K562 (cell line): ENCODE measurements around the gene NUP133. TPM values are rescaled to one million over a fixed set of nuclear protein-coding genes. Genes with fewer than 3 reads are reported as not detected.

Source experiments
- ATAC-seq: fragments of 200-7000 bp; cut with Tn5 transposase; 3 replicates; pipeline ENCODE4 v1.9.1; 2020; ENCODE audit warnings: moderate library complexity
- BruUV-seq: library from RNA; stranded (reverse); fragments of 400-500 nt; replicated peaks from 2 replicates; lab custom pipeline; 2021; lab: Mats Ljungman, UMichigan
- CTCF ChIA-PET: fragments of 300-600 bp; formaldehyde crosslinking; extraction: SDS; loops from one replicate; lab custom pipeline; 2021; ENCODE audit warnings: low intra/inter-chr PET ratio; lab: Yijun Ruan, JAX
- POLR2A ChIA-PET: fragments of 300-600, 350-650 bp; sonication (Branson Sonifier 250); formaldehyde crosslinking; extraction: SDS; loops from one replicate; lab custom pipeline; 2021; ENCODE audit warnings: antibody characterized with exemption, inconsistent platforms; lab: Yijun Ruan, JAX
- DNase-seq, 4 experiments: peaks; one replicate each; pipeline versions ENCODE4 v3.0.0 to v3.0.0-alpha.2; 2011 to 2018; ENCODE audit warnings: low spot score in 3 of 4, mixed read lengths in 3 of 4; ENCODE audit errors: extremely low read depth in 1 of 4
- FAIRE-seq: peaks from 2 replicates; lab custom pipeline; 2011; peaks lifted over from hg19 to GRCh38; lab: Jason Lieb, UNC
- H2AFZ ChIP-seq: 2 replicates; pipeline ENCODE4 v1.6.0; 2011; ENCODE audit warnings: low read depth, low read length, control low read depth, inconsistent platforms
- H3K27ac ChIP-seq: fragments of 200-600 bp; 3 replicates; pipeline ENCODE4 v1.8.0; 2011; ENCODE audit warnings: low read depth, mild to moderate bottlenecking, control low read depth, inconsistent platforms, low read length, moderate library complexity, mixed read lengths; ENCODE audit errors: extremely low read depth
- H3K27me3 ChIP-seq, 2 experiments: fragments of 300-600 bp in 1 of 2; 2 replicates in 1 of 2; 3 replicates in 1 of 2; pipeline versions ENCODE4 v1.6.0 to v1.8.0; 2011; ENCODE audit warnings: inconsistent platforms in 2 of 2, low read length in 2 of 2, mild to moderate bottlenecking in 1 of 2, mixed read lengths in 1 of 2, moderate library complexity in 1 of 2; ENCODE audit not compliant: control insufficient read depth in 2 of 2, insufficient read depth in 2 of 2
- H3K36me3 ChIP-seq: fragments of 300-600 bp; 3 replicates; pipeline ENCODE4 v1.8.0; 2011; ENCODE audit warnings: mild to moderate bottlenecking, low read length, inconsistent platforms; ENCODE audit not compliant: control insufficient read depth, insufficient read depth
- H3K4me1 ChIP-seq, 2 experiments: fragments of 200-600 bp in 1 of 2; replicated peaks in 1 of 2; 2 replicates in 1 of 2; 3 replicates in 1 of 2; pipeline versions ENCODE4 v1.5.1 to v1.8.0; 2011; ENCODE audit warnings: inconsistent platforms in 2 of 2, low read length in 2 of 2, mild to moderate bottlenecking in 1 of 2, mixed read lengths in 1 of 2, moderate library complexity in 1 of 2; ENCODE audit not compliant: control insufficient read depth in 2 of 2, insufficient read depth in 2 of 2
- H3K4me2 ChIP-seq: 2 replicates; pipeline ENCODE4 v1.6.1; 2011; ENCODE audit warnings: low read length, control low read depth, inconsistent platforms, mixed read lengths; ENCODE audit not compliant: insufficient read depth
- H3K4me3 ChIP-seq: fragments of 200-600 bp; sonication (generic), shearing (Covaris generic); 2 replicates; pipeline ENCODE4 v1.5.1; 2016; ENCODE audit warnings: control low read depth, inconsistent platforms
- H3K79me2 ChIP-seq: fragments of 200-600 bp; 3 replicates; pipeline ENCODE4 v1.8.0; 2011; ENCODE audit warnings: low read length, inconsistent platforms; ENCODE audit not compliant: control insufficient read depth, insufficient read depth
- H3K9ac ChIP-seq, 2 experiments: 2 replicates each; pipeline versions ENCODE4 v1.6.0 to v1.6.1; 2011; ENCODE audit warnings: low read depth in 2 of 2, low read length in 2 of 2, control low read depth in 1 of 2, inconsistent platforms in 1 of 2, mild to moderate bottlenecking in 1 of 2, mixed read lengths in 1 of 2; ENCODE audit not compliant: insufficient read depth in 1 of 2
- H3K9me1 ChIP-seq: one replicate; pipeline ENCODE4 v1.6.0; 2011; ENCODE audit warnings: inconsistent platforms, mild to moderate bottlenecking, low read length, moderate library complexity; ENCODE audit not compliant: control insufficient read depth, insufficient read depth
- H3K9me3 ChIP-seq: replicated peaks from 2 replicates; pipeline ENCODE4 v1.5.1; 2011; ENCODE audit warnings: low read depth, low read length, inconsistent platforms; ENCODE audit not compliant: control insufficient read depth, insufficient read depth
- H4K20me1 ChIP-seq: replicated peaks from 2 replicates; pipeline ENCODE4 v1.6.1; 2011; ENCODE audit warnings: low read length, inconsistent platforms, mixed read lengths; ENCODE audit not compliant: control insufficient read depth, insufficient read depth
- ARID2 ChIP-seq: fragments of 450-650 bp; IDR thresholded peaks from 2 replicates; pipeline ENCODE4 v1.6.1; 2017; ENCODE audit warnings: antibody characterized with exemption, mild to moderate bottlenecking
- CC2D1A ChIP-seq: fragments of 450-650 bp; IDR thresholded peaks from 2 replicates; pipeline ENCODE4 v1.6.1; 2017; ENCODE audit warnings: mild to moderate bottlenecking
- ELF2 ChIP-seq: fragments of 250-450 bp; sonication (Bioruptor Pico); IDR thresholded peaks from 2 replicates; pipeline ENCODE4 v1.5.0; 2021; ENCODE audit warnings: mild to moderate bottlenecking
- ETS2 ChIP-seq: IDR thresholded peaks from 2 replicates; pipeline ENCODE4 v1.6.1; 2016; ENCODE audit warnings: borderline replicate concordance, missing genetic modification characterization, mild to moderate bottlenecking, moderate library complexity, missing compliant biosample characterization; ENCODE audit not compliant: poor library complexity, severe bottlenecking
- IRF2 ChIP-seq: sonication (generic); formaldehyde crosslinking; IDR thresholded peaks from 2 replicates; pipeline ENCODE4 v1.8.1; 2022; ENCODE audit warnings: mild to moderate bottlenecking, missing genetic modification reagents
- JUN ChIP-seq, 2 experiments: sonication (generic) in 1 of 2; formaldehyde crosslinking in 1 of 2; IDR thresholded peaks; 2 replicates each; pipeline versions ENCODE4 v1.6.1 to v1.8.0; 2012 to 2022; ENCODE audit warnings: borderline replicate concordance in 2 of 2, mild to moderate bottlenecking in 2 of 2, improper control_type of control experiment in 1 of 2, low read depth in 1 of 2, low read length in 1 of 2, missing genetic modification reagents in 1 of 2
- MYNN ChIP-seq, 2 experiments: sonication (generic); formaldehyde crosslinking in 1 of 2; IDR thresholded peaks; 2 replicates each; pipeline versions ENCODE4 v1.5.0 to v1.6.1; 2016 to 2020; ENCODE audit warnings: antibody characterized with exemption in 1 of 2, missing genetic modification reagents in 1 of 2
- NCOA2 ChIP-seq, 2 experiments: fragments of 450-650 bp; IDR thresholded peaks; 2 replicates each; pipeline ENCODE4 v1.6.1; 2018; ENCODE audit warnings: mild to moderate bottlenecking in 2 of 2, moderate library complexity in 1 of 2; ENCODE audit not compliant: partially characterized antibody in 2 of 2
- NFE2 ChIP-seq: IDR thresholded peaks from 2 replicates; pipeline ENCODE4 v1.6.1; 2014; ENCODE audit warnings: antibody characterized with exemption, low read depth
- PCBP1 ChIP-seq: fragments of 200-400 bp; formaldehyde crosslinking; IDR thresholded peaks from 2 replicates; pipeline ENCODE4 v1.6.1; 2018; ENCODE audit warnings: mild to moderate bottlenecking, low read depth, low read length; ENCODE audit not compliant: poor library complexity, severe bottlenecking
- SRSF3 ChIP-seq: fragments of 200-400 bp; formaldehyde crosslinking; IDR thresholded peaks from 2 replicates; pipeline ENCODE4 v1.6.1; 2016; ENCODE audit warnings: mild to moderate bottlenecking, low read length, moderate library complexity; ENCODE audit not compliant: insufficient read depth
- XRCC5 ChIP-seq: fragments of 200-400 bp; formaldehyde crosslinking; IDR thresholded peaks from 2 replicates; pipeline ENCODE4 v1.6.1; 2017; ENCODE audit warnings: low read depth, mild to moderate bottlenecking, low read length
- ZNF408 ChIP-seq: fragments of 250-450 bp; sonication (Bioruptor Pico); IDR thresholded peaks from 2 replicates; pipeline ENCODE4 v1.4.0; 2020; ENCODE audit warnings: low read depth, mild to moderate bottlenecking, moderate library complexity
- ZNF717 ChIP-seq: fragments of 250-450 bp; sonication (Bioruptor Pico); IDR thresholded peaks from 2 replicates; pipeline ENCODE4 v1.5.0; 2021
- WGBS: fragments of 100-300 bp; shearing (Covaris generic); methylation state at CpG from one replicate; pipeline ENCODE4 v1.1.6; 2016; ENCODE audit warnings: low coverage, mixed read lengths; ENCODE audit not compliant: insufficient coverage; ENCODE audit errors: missing lambda C conversion rate; 5-methylcytosine and 5-hydroxymethylcytosine counted together
- in situ Hi-C: fragments of 300-500 bp; cut with MboI; formaldehyde crosslinking; loops from 4 replicates; pipeline ENCODE4 v1.15.0; 2018; ENCODE audit warnings: inconsistent platforms, mixed read lengths
- intact Hi-C: fragments of 100-400 bp; cut with micrococcal nuclease; formaldehyde crosslinking; loops from 2 replicates; pipeline ENCODE4 v1.14.2; 2022
- polyA plus RNA-seq, 8 experiments: library from polyadenylated mRNA; depleted of rRNA in 4 of 8; stranded (reverse) in 5 of 8; unstranded in 3 of 8; fragments of >200 nt; fragmentation: Nextera tagmentation in 2 of 8; fragmentation: Illumina TruSeq in 1 of 8; extraction: Ambion mirVana in 2 of 8; extraction: Trizol in 1 of 8; gene quantifications; 2 replicates each; pipeline versions ENCODE4 v1.2.1 to v1.2.3, GENCODE V29; 2011 to 2014; ENCODE audit warnings: inconsistent platforms in 1 of 8, missing spikeins in 1 of 8
- total RNA-seq, 7 experiments: library from RNA; depleted of rRNA in 6 of 7; stranded (reverse); fragments of >200 nt in 6 of 7; fragmentation: Illumina TruSeq in 2 of 7; extraction: Trizol in 2 of 7; gene quantifications; 2 replicates each; pipeline versions ENCODE4 v1.2.1 to v1.2.3, GENCODE V29; 2011 to 2021; ENCODE audit warnings: low replicate concordance in 1 of 7
- TF ChIP-seq, protein P1 (sequence below): fragments of 200-800 bp; sonication (Bioruptor generic); IDR thresholded peaks from 2 replicates; pipeline ENCODE4 v1.6.1; 2017; ENCODE audit warnings: missing genetic modification characterization, missing compliant biosample characterization
- TF ChIP-seq, protein P2 (sequence below): fragments of 250-450 bp; sonication (Bioruptor Pico); IDR thresholded peaks from 2 replicates; pipeline ENCODE4 v1.5.0; 2020; ENCODE audit warnings: mild to moderate bottlenecking, borderline replicate concordance
- TF ChIP-seq, protein P3 (sequence below), 2 experiments: fragments of 200-800 bp in 1 of 2; sonication (Bioruptor generic) in 1 of 2; sonication (generic) in 1 of 2; formaldehyde crosslinking in 1 of 2; IDR thresholded peaks in 1 of 2; conservative IDR thresholded peaks in 1 of 2; 2 replicates each; pipeline versions ENCODE4 v1.5.0 to v1.6.1; 2016 to 2020; ENCODE audit warnings: missing compliant biosample characterization in 1 of 2, missing genetic modification characterization in 1 of 2, missing genetic modification reagents in 1 of 2

NUP133 gene
- total and polyA plus RNA-seq, 9 of the 15 experiments (the other 6 are each of a cell fraction or from before 2014, with no cell fraction given) = 21.7 to 85.1 (median 61.3) TPM

DNA sequence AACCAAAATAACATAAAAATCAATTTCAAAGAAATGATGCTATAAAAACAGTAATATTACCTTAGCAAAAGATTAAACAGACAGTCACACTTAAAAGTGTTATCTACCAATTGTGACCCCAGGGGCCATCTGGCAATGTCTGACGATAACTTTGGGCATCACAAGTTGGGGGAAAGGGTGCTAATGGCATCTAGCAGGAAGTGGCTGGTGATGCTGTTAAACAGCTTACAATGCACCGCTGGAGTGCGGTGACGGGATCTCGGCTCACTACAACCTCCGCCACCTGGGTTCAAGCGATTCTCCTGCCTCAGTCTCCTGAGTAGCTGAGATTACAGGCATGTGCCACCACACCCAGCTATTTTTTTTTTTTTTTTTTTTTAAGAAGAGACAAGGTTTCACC, 27.6 kb downstream of the NUP133 start:
- 97% methylated on average over 7 of the region's 7 CpGs for WGBS
- Histone ChIP-seq H2AFZ (no peak overlapping the region), H3K9ac (no peak overlapping the region), H3K79me2 (no peaks in the 10 kb centered on the region), H3K9me1 (no peaks in the 10 kb centered on the region), H3K9me3 (no peaks in the 10 kb centered on the region), H3K4me2 (no peak overlapping the region), H3K4me1 (peaks cover 0 to 8% of the 10 kb centered on the region in 2 experiments; a peak in 1 of 5 replicates), H3K4me3 (no peak overlapping the region), H3K36me3 (peaks cover 87% of the 10 kb centered on the region), H4K20me1 (no peaks in the 10 kb centered on the region; the same call in 1 of the 2 replicates), H3K27ac (no peak overlapping the region), H3K27me3 (no peaks in the 10 kb centered on the region)
- CTCF ChIA-PET = interaction anchor here (4.1 kb wide), 1 partner anchor 222 kb away, joined by 50 read pairs; no protein-coding TSS in a partner anchor
- intact Hi-C loops = loop anchor here (5.0 kb wide), 1 partner anchor 58 kb away; no protein-coding TSS in a partner anchor
- in situ Hi-C loops = loop anchor here (5.0 kb wide), 1 partner anchor 218 kb away; no protein-coding TSS in a partner anchor
- FAIRE-seq (no peak), DNase-seq (no peak), ATAC-seq (no peak)
- no TSS peak for BruUV-seq
- POLR2A ChIA-PET = interaction anchor here (1.4 kb wide), 1 partner anchor 222 kb away, joined by 4 read pairs; no protein-coding TSS in a partner anchor
- TF ChIP-seq CC2D1A (no peak), ETS2 (no peak), ARID2 (no peak), XRCC5 (no peak), ZNF717 (CRISPR knock-in tag) (no peak), JUN (IDR thresholded peaks at IDR 0.05; ENCODE audit: borderline replicate concordance, low read depth, low read length) (no peak), JUN (CRISPR knock-in tag; IDR thresholded peaks at IDR 0.05; ENCODE audit: borderline replicate concordance) (no peak), SRSF3 (no peak), PCBP1 (no peak), ELF2 (CRISPR knock-in tag) (no peak), NFE2 (no peak), IRF2 (CRISPR knock-in tag) (no peak), ZNF408 (CRISPR knock-in tag) (no peak), MYNN (IDR thresholded peaks at IDR 0.05) (no peak), MYNN (CRISPR knock-in tag; IDR thresholded peaks at IDR 0.05) (no peak), NCOA2 (IDR thresholded peaks at IDR 0.05; ENCODE audit: partially characterized antibody in 2 of 2) (no peak)
- TF ChIP-seq, protein P1, sequence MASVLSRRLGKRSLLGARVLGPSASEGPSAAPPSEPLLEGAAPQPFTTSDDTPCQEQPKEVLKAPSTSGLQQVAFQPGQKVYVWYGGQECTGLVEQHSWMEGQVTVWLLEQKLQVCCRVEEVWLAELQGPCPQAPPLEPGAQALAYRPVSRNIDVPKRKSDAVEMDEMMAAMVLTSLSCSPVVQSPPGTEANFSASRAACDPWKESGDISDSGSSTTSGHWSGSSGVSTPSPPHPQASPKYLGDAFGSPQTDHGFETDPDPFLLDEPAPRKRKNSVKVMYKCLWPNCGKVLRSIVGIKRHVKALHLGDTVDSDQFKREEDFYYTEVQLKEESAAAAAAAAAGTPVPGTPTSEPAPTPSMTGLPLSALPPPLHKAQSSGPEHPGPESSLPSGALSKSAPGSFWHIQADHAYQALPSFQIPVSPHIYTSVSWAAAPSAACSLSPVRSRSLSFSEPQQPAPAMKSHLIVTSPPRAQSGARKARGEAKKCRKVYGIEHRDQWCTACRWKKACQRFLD (CRISPR knock-in tag) = no peak
- TF ChIP-seq, protein P2, sequence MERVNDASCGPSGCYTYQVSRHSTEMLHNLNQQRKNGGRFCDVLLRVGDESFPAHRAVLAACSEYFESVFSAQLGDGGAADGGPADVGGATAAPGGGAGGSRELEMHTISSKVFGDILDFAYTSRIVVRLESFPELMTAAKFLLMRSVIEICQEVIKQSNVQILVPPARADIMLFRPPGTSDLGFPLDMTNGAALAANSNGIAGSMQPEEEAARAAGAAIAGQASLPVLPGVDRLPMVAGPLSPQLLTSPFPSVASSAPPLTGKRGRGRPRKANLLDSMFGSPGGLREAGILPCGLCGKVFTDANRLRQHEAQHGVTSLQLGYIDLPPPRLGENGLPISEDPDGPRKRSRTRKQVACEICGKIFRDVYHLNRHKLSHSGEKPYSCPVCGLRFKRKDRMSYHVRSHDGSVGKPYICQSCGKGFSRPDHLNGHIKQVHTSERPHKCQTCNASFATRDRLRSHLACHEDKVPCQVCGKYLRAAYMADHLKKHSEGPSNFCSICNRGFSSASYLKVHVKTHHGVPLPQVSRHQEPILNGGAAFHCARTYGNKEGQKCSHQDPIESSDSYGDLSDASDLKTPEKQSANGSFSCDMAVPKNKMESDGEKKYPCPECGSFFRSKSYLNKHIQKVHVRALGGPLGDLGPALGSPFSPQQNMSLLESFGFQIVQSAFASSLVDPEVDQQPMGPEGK (CRISPR knock-in tag) = no peak
- TF ChIP-seq, protein P3, sequence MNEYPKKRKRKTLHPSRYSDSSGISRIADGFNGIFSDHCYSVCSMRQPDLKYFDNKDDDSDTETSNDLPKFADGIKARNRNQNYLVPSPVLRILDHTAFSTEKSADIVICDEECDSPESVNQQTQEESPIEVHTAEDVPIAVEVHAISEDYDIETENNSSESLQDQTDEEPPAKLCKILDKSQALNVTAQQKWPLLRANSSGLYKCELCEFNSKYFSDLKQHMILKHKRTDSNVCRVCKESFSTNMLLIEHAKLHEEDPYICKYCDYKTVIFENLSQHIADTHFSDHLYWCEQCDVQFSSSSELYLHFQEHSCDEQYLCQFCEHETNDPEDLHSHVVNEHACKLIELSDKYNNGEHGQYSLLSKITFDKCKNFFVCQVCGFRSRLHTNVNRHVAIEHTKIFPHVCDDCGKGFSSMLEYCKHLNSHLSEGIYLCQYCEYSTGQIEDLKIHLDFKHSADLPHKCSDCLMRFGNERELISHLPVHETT (CRISPR knock-in tag; conservative IDR thresholded peaks at IDR 0.05 in 1 of 2, IDR thresholded peaks at IDR 0.05 in 1 of 2) = no peak
